Activated naive CD4-positive, alpha-beta T cell treated with anti-CD3 and anti-CD28 coated beads, Interleukin-2, amount 50 U/mL, for 16 hours (primary cell): ENCODE data around the gene SNCB.
A peak's percentile ranks its signal among the peaks of the same experiment; 100 is the strongest.

Experiments used
- DNase-seq: peaks from one replicate; pipeline ENCODE4 v3.0.0-alpha.2; 2020

Gene SNCB

GRCh38 chr5:176629853-176630680 is at the start of gene SNCB, which contains the start of gene EIF4E1B:
Gene SNCB (minus strand): TSS chr5:176630534. CDS start chr5:176629654, 880 bp downstream.
Gene EIF4E1B (plus strand): TSS chr5:176630675. CDS start chr5:176642788, 12,113 bp downstream.
- peak; percentile 61 for DNase-seq

- no peak for DNase-seq
Observed at GRCh38 chr5:176679365-176680225, 49.3 kb upstream of the SNCB start.

- DNase-seq = no peak
Observed at GRCh38 chr5:176678584-176678983, 48.2 kb upstream of the SNCB start.

- DNase-seq = no peak
Observed at GRCh38 chr5:176677209-176677939, 47.0 kb upstream of the SNCB start.

GRCh38 chr5:176676361-176676824 is 46.1 kb upstream of the SNCB start:
- no peak for DNase-seq

GRCh38 chr5:176675676-176676360 is 45.5 kb upstream of the SNCB start:
- DNase-seq = no peak

GRCh38 chr5:176674799-176675198 is 44.5 kb upstream of the SNCB start:
- DNase-seq = no peak

- no peak for DNase-seq
Observed at GRCh38 chr5:176673651-176674583, 43.6 kb upstream of the SNCB start.

- no peak for DNase-seq
Observed at GRCh38 chr5:176671890-176672747, 41.8 kb upstream of the SNCB start.

- DNase-seq = no peak
Observed at GRCh38 chr5:176671399-176671798, 41.1 kb upstream of the SNCB start.

- DNase-seq = no peak
Observed at GRCh38 chr5:176670449-176670848, 40.1 kb upstream of the SNCB start.

- no peak for DNase-seq
Observed at GRCh38 chr5:176667637-176668036, 37.3 kb upstream of the SNCB start.

GRCh38 chr5:176665517-176665916 is 35.2 kb upstream of the SNCB start:
- no peak for DNase-seq

- DNase-seq = no peak
Observed at GRCh38 chr5:176664886-176665285, 34.6 kb upstream of the SNCB start.

- DNase-seq = no peak
Observed at GRCh38 chr5:176664479-176664878, 34.1 kb upstream of the SNCB start.

GRCh38 chr5:176663566-176663965 is 33.2 kb upstream of the SNCB start:
- DNase-seq = no peak

- no peak for DNase-seq
Observed at GRCh38 chr5:176662371-176663333, 32.3 kb upstream of the SNCB start.

GRCh38 chr5:176661676-176662075 is 31.3 kb upstream of the SNCB start:
- no peak for DNase-seq
